Measurements from ENCODE around the gene C19orf73.

DNA sequence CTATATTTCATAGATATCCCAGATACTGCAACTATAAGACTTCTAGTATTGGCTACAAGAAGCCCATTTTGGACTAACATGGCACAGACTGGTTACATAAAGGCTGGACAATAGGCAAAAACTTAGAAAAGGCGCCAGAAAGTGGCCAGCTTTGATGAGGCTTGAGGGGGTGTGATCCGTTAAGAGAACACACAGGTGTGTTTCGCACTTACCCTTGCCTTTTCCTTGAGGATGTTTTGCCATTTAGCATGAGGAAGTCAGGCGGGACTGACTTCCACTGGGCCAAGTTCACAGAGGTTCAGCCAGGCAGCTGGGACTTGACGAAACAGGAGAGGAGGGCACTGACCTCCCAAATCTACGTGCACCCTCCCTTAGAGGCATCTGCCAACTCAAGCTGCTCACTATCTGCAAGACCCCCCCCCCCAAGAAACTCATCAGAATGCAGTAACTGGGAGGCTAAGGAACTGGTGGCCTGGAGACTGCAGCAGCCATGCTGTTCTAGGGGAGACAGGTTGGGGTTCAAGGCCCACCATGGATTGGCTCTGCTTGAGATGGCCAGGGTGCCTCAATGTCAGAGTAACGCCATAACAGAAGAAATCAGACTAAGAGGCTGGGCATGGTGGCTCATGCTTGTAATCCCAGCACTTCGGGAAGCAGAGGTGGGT lies 9.2 kb downstream of the C19orf73 start:
- TF ChIP-seq CTCF (conservative IDR thresholded peaks at IDR 0.05) = no peak
- TF ChIP-seq EZH2 (IDR thresholded peaks at IDR 0.05; ENCODE audit: low read depth) = no peak
